ENCODE results near the gene ZEB1. TPM values are rescaled to one million over a fixed set of nuclear protein-coding genes. Genes with fewer than 3 reads are reported as not detected.

ZEB1 gene
- total and polyA plus RNA-seq, 8 donors = 29.9 to 40.8 (median 34.4) TPM

DNA sequence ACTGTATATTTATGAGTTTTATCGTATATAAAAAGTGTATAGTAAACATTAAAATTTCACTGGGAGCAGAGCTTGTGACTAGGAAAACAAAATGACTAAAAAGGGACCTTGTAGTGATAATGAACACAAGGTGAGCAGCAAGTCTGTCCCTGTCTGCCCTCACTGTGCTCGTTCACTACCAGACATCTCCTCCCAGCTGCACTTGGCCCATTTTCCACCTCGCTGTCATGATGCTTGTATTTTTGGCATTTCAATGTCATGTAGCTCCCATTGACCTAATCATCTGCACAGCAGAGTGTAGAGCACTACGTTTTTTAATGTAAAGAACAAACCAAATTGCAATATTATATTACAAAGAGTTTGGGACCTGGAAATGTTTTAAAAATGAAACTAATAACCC, 207.2 kb downstream of the ZEB1 start:
- DNase-seq = no peak
- Histone ChIP-seq H3K4me1 (peaks cover 0 to 9% of the 10 kb centered on the region in 2 donors), H3K36me3 (peaks cover 0 to 30% of the 10 kb centered on the region in 2 donors), H3K4me3 (no peak overlapping the region), H3K27me3 (no peaks in the 10 kb centered on the region), H3K27ac (no peak overlapping the region), H3K9me3 (no peaks in the 10 kb centered on the region)
- TF ChIP-seq, protein P1, sequence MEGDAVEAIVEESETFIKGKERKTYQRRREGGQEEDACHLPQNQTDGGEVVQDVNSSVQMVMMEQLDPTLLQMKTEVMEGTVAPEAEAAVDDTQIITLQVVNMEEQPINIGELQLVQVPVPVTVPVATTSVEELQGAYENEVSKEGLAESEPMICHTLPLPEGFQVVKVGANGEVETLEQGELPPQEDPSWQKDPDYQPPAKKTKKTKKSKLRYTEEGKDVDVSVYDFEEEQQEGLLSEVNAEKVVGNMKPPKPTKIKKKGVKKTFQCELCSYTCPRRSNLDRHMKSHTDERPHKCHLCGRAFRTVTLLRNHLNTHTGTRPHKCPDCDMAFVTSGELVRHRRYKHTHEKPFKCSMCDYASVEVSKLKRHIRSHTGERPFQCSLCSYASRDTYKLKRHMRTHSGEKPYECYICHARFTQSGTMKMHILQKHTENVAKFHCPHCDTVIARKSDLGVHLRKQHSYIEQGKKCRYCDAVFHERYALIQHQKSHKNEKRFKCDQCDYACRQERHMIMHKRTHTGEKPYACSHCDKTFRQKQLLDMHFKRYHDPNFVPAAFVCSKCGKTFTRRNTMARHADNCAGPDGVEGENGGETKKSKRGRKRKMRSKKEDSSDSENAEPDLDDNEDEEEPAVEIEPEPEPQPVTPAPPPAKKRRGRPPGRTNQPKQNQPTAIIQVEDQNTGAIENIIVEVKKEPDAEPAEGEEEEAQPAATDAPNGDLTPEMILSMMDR (IDR thresholded peaks at IDR 0.05) = no peak
- ATAC-seq = no peak
- intact Hi-C loops (cut with DNase I) = no loop called here

DNA sequence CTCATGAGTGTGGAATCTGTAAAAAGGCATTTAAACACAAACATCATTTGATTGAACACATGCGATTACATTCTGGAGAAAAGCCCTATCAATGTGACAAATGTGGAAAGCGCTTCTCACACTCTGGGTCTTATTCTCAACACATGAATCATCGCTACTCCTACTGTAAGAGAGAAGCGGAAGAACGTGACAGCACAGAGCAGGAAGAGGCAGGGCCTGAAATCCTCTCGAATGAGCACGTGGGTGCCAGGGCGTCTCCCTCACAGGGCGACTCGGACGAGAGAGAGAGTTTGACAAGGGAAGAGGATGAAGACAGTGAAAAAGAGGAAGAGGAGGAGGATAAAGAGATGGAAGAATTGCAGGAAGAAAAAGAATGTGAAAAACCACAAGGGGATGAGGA, 207.7 kb downstream of the ZEB1 start:
- Histone ChIP-seq H3K36me3 (peaks cover 0 to 25% of the 10 kb centered on the region in 2 donors), H3K4me3 (no peak overlapping the region), H3K27me3 (no peaks in the 10 kb centered on the region), H3K4me1 (peaks cover 0 to 9% of the 10 kb centered on the region in 2 donors), H3K9me3 (no peaks in the 10 kb centered on the region), H3K27ac (peak overlapping the region in 1 of 2 donors; percentile 26)
- intact Hi-C loops (cut with DNase I) = no loop called here
- DNase-seq (peak in 1 of 4 donors; percentile 57), ATAC-seq (peak; percentile 44)
- TF ChIP-seq, protein P1 (IDR thresholded peaks at IDR 0.05) = no peak

DNA sequence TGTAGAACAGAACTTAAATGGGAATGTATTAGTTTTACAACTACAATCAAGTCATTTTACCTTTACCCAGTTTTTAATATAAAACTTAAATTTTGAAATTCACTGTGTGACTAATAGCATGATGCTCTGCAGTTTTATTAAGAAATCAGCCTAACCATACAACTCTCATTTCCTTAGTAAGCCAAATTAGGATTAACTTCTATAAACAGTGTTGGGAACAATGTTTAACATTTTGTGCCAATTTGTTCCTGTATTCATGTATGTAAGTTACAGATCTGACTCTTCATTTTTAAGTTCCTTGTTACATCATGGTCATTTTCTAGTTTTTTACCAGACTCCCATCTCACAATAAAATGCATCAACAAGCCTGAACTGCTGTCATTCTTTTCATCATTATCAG, 209.8 kb downstream of the ZEB1 start:
- H3K36me3 ChIP-seq = peaks cover 0 to 21% of the 10 kb centered on the region in 2 donors
- TF ChIP-seq, protein P1 (IDR thresholded peaks at IDR 0.05) = no peak
- ATAC-seq (no peak), DNase-seq (peak in 1 of 4 donors; percentile 2)
- H3K9me3 ChIP-seq = peaks cover 0 to under 1% of the 10 kb centered on the region in 2 donors
- peak overlapping the region in 1 of 2 donors; percentile 31 for H3K27ac ChIP-seq
- intact Hi-C loops (cut with DNase I) = no loop called here
- H3K4me3 ChIP-seq = no peak overlapping the region
- H3K4me1 ChIP-seq = peaks cover 0 to 9% of the 10 kb centered on the region in 2 donors
- H3K27me3 ChIP-seq = no peaks in the 10 kb centered on the region

DNA sequence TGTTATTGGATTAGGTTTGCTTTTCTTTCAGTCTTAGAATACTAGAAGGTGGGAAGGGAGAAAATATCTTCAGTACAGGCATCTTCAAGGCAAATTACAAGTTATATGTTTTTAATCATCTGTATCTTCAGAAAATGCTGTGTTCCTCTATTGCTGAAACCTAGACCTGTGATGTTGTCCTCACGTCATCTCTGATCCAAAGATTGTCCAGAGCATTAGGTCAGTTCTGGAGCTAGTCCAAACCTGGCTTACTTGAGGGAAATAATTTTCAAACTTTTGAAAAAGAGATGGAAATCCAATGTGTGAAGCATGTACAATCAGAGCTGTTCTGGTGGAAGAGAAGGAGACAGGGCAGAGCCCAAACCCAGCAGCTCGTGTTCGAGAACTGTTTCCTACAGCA, 217.3 kb downstream of the ZEB1 start:
- Histone ChIP-seq H3K9me3 (peaks cover 0 to 3% of the 10 kb centered on the region in 2 donors), H3K4me1 (no peaks in the 10 kb centered on the region), H3K36me3 (no peaks in the 10 kb centered on the region), H3K4me3 (no peak overlapping the region), H3K27ac (no peak overlapping the region), H3K27me3 (no peaks in the 10 kb centered on the region)
- ATAC-seq (no peak), DNase-seq (no peak)
- intact Hi-C loops (cut with DNase I) = no loop called here
- TF ChIP-seq, protein P1 (IDR thresholded peaks at IDR 0.05) = no peak

DNA sequence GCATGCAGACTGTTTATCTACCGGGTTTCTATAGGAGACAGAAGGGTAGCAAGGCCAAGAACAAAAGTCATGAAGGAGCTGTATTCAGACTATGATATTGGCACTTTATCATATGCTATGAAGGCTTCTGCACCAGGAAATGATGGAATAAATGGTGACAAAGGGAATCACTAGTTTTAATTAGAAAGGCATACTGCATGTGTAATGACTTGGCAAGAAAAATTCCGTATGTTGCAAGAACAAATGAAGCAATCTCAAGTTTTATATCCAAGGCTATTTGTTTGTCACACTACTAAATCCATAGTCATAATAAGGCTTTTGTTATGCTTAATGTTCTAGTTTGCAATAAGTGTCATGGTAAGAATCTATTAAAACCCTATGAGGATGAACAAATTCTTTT, 230.9 kb downstream of the ZEB1 start:
- ATAC-seq (no peak), DNase-seq (peak in 2 of 4 donors; percentile 17 to 37)
- Histone ChIP-seq H3K27me3 (no peaks in the 10 kb centered on the region), H3K36me3 (no peaks in the 10 kb centered on the region), H3K9me3 (no peaks in the 10 kb centered on the region), H3K4me1 (no peaks in the 10 kb centered on the region), H3K27ac (no peak overlapping the region), H3K4me3 (no peak overlapping the region)
- TF ChIP-seq, protein P1 (IDR thresholded peaks at IDR 0.05) = no peak
- intact Hi-C loops (cut with DNase I) = no loop called here

Data from left lung (tissue), 10 donors.